ENCODE results near the gene UBTD1.

DNA sequence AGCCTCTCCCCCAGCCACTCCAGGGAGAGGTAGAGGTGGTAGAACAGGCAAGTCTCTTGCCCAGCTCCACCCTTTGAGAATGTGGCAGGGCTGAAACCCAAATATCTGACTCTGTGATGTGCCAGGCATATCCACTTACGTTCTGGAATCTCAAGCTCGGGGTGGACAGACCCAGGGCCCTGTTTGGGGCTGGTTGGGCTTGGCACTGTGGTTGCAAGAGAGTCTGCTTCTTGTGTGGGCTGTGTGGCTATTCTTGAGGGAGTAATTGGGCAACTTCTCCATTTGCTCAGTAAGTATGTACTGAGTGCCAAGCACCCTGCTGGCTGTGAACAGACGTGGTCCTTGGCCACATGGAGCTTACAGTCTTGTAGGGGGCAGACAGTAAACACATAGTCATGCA is 4.7 kb downstream of the UBTD1 start:
- TF ChIP-seq, protein P1, sequence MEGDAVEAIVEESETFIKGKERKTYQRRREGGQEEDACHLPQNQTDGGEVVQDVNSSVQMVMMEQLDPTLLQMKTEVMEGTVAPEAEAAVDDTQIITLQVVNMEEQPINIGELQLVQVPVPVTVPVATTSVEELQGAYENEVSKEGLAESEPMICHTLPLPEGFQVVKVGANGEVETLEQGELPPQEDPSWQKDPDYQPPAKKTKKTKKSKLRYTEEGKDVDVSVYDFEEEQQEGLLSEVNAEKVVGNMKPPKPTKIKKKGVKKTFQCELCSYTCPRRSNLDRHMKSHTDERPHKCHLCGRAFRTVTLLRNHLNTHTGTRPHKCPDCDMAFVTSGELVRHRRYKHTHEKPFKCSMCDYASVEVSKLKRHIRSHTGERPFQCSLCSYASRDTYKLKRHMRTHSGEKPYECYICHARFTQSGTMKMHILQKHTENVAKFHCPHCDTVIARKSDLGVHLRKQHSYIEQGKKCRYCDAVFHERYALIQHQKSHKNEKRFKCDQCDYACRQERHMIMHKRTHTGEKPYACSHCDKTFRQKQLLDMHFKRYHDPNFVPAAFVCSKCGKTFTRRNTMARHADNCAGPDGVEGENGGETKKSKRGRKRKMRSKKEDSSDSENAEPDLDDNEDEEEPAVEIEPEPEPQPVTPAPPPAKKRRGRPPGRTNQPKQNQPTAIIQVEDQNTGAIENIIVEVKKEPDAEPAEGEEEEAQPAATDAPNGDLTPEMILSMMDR (IDR thresholded peaks at IDR 0.05 in 8 of 11, conservative IDR thresholded peaks at IDR 0.05 in 3 of 11) = no peak
- TF ChIP-seq POLR2A (IDR thresholded peaks at IDR 0.05) (no peak), POLR2AphosphoS5 (IDR thresholded peaks at IDR 0.05) (no peak)

Measured in spleen (tissue), 7 donors.